ENCODE results near the gene BICC1. TPM values are rescaled to one million over a fixed set of nuclear protein-coding genes. Genes with fewer than 3 reads are reported as not detected.

Gene BICC1
- total RNA-seq, 1 donor from 2014 or later: 58.0 TPM

GRCh38 chr10:58475322-58476277 lies 37.1 kb upstream of the BICC1 start:
- H3K36me3 ChIP-seq (ENCODE audit: control insufficient read depth, insufficient read depth, low read length): no peaks in the 10 kb centered on the region
- TF ChIP-seq CTCF (IDR thresholded peaks at IDR 0.05; ENCODE audit: insufficient read depth, low read length, poor library complexity, severe bottlenecking): no peak
- DNase-seq (ENCODE audit: low read depth): no peak
- H3K4me3 ChIP-seq (ENCODE audit: low read depth, low read length): no peak overlapping the region
- H3K27me3 ChIP-seq (ENCODE audit: control insufficient read depth, insufficient read depth, low read length): no peaks in the 10 kb centered on the region

GRCh38 chr10:58477122-58477521 lies 35.5 kb upstream of the BICC1 start:
- no peak for DNase-seq (ENCODE audit: low read depth)
- TF ChIP-seq CTCF (IDR thresholded peaks at IDR 0.05; ENCODE audit: insufficient read depth, low read length, poor library complexity, severe bottlenecking): no peak
- Histone ChIP-seq H3K4me3 (ENCODE audit: low read depth, low read length) (no peak overlapping the region), H3K27me3 (ENCODE audit: control insufficient read depth, insufficient read depth, low read length) (no peaks in the 10 kb centered on the region), H3K36me3 (ENCODE audit: control insufficient read depth, insufficient read depth, low read length) (no peaks in the 10 kb centered on the region)

GRCh38 chr10:58477902-58478301 lies 34.8 kb upstream of the BICC1 start:
- Histone ChIP-seq H3K27me3 (ENCODE audit: control insufficient read depth, insufficient read depth, low read length) (no peaks in the 10 kb centered on the region), H3K4me3 (ENCODE audit: low read depth, low read length) (no peak overlapping the region), H3K36me3 (ENCODE audit: control insufficient read depth, insufficient read depth, low read length) (no peaks in the 10 kb centered on the region)
- no peak for DNase-seq (ENCODE audit: low read depth)
- no peak for TF ChIP-seq CTCF (IDR thresholded peaks at IDR 0.05; ENCODE audit: insufficient read depth, low read length, poor library complexity, severe bottlenecking)

- Histone ChIP-seq H3K36me3 (ENCODE audit: control insufficient read depth, insufficient read depth, low read length) (no peaks in the 10 kb centered on the region), H3K4me3 (ENCODE audit: low read depth, low read length) (no peak overlapping the region), H3K27me3 (ENCODE audit: control insufficient read depth, insufficient read depth, low read length) (no peaks in the 10 kb centered on the region)
- TF ChIP-seq CTCF (IDR thresholded peaks at IDR 0.05; ENCODE audit: insufficient read depth, low read length, poor library complexity, severe bottlenecking): no peak
- no peak for DNase-seq (ENCODE audit: low read depth)
These were observed 33.6 kb upstream of the BICC1 start for GRCh38 chr10:58479045-58479444.

GRCh38 chr10:58480321-58480720 lies 32.4 kb upstream of the BICC1 start:
- no peaks in the 10 kb centered on the region for H3K36me3 ChIP-seq (ENCODE audit: control insufficient read depth, insufficient read depth, low read length)
- TF ChIP-seq CTCF (IDR thresholded peaks at IDR 0.05; ENCODE audit: insufficient read depth, low read length, poor library complexity, severe bottlenecking): no peak
- no peaks in the 10 kb centered on the region for H3K27me3 ChIP-seq (ENCODE audit: control insufficient read depth, insufficient read depth, low read length)
- DNase-seq (ENCODE audit: low read depth): no peak
- no peak overlapping the region for H3K4me3 ChIP-seq (ENCODE audit: low read depth, low read length)

All from kidney epithelial cell (primary cell).